Stimulated activated CD4-positive, alpha-beta T cell treated with anti-CD3 and anti-CD28 coated beads, Interleukin-1b, Interleukin-23, amount 100 ng/mL, for 1 hour (primary cell): ENCODE results near the gene PIBF1.
"Not testable (repeated sequence)": the region's sequence is repeated elsewhere in the genome, so short reads cannot be mapped to it uniquely, and the experiment has no call there.

Experiments used
- DNase-seq, 2 donors: peaks; one replicate each; pipeline ENCODE4 v3.0.0-alpha.2; 2020; ENCODE audit warnings: low read depth in 2 of 2

PIBF1 gene

GRCh38 chr13:73015805-73016204 is 233.9 kb downstream of the PIBF1 start:
- DNase-seq = no peak

- no peak for DNase-seq
These were observed 236.4 kb downstream of the PIBF1 start for GRCh38 chr13:73018336-73018735.

GRCh38 chr13:73025217-73026012 is 243.5 kb downstream of the PIBF1 start:
- no peak for DNase-seq

GRCh38 chr13:73034901-73035300 is 253.0 kb downstream of the PIBF1 start:
- no peak for DNase-seq

- DNase-seq = no peak
These were observed 253.7 kb downstream of the PIBF1 start for GRCh38 chr13:73035660-73036059.

- no peak for DNase-seq
These were observed 254.6 kb downstream of the PIBF1 start for GRCh38 chr13:73036566-73036965.

- no peak for DNase-seq
These were observed 256.1 kb downstream of the PIBF1 start for GRCh38 chr13:73038064-73038463.

- no peak for DNase-seq
These were observed 257.5 kb downstream of the PIBF1 start for GRCh38 chr13:73039201-73040108.

GRCh38 chr13:73040484-73040883 is 258.6 kb downstream of the PIBF1 start:
- DNase-seq = no peak

- no peak for DNase-seq
These were observed 259.1 kb downstream of the PIBF1 start for GRCh38 chr13:73040968-73041596.

- no peak for DNase-seq
These were observed 263.1 kb downstream of the PIBF1 start for GRCh38 chr13:73045031-73045430.

GRCh38 chr13:73048615-73049014 is 266.7 kb downstream of the PIBF1 start:
- not testable (repeated sequence) for DNase-seq

- no peak for DNase-seq
These were observed 272.8 kb downstream of the PIBF1 start for GRCh38 chr13:73054712-73055111.

- no peak for DNase-seq
These were observed 274.1 kb downstream of the PIBF1 start for GRCh38 chr13:73055813-73056564.

GRCh38 chr13:73056565-73056962 is 274.6 kb downstream of the PIBF1 start:
- DNase-seq = no peak

GRCh38 chr13:73057284-73058063 is 275.5 kb downstream of the PIBF1 start:
- DNase-seq = no peak

- DNase-seq = no peak
These were observed 276.1 kb downstream of the PIBF1 start for GRCh38 chr13:73058064-73058313.

GRCh38 chr13:73058432-73058735 is 276.5 kb downstream of the PIBF1 start:
- no peak for DNase-seq

GRCh38 chr13:73058736-73059459 is 277.0 kb downstream of the PIBF1 start, which contains the start of gene KLF5:
Gene KLF5 (plus strand): TSS chr13:73059005. CDS start chr13:73059328, 323 bp downstream.
- peak; percentile 83 to 94 for DNase-seq

- peak in 1 of 2 donors; percentile 7 for DNase-seq
These were observed 277.7 kb downstream of the PIBF1 start for GRCh38 chr13:73059460-73060250.
